Mesenchymal stem cell (in vitro differentiated cells and primary cell): Measurements from ENCODE around the gene SDHAF3.
A peak's percentile ranks its signal among the peaks of the same experiment; 100 is the strongest.

Experiments used
- DNase-seq: peaks from one replicate; pipeline ENCODE4 v3.0.0-alpha.2; 2013
- H2AFZ ChIP-seq: one replicate; pipeline ENCODE4 v1.6.1; 2013; ENCODE audit warnings: low read depth, mild to moderate bottlenecking, control low read depth, inconsistent platforms, low read length, moderate library complexity
- H2AK5ac ChIP-seq: 2 replicates; pipeline ENCODE4 v1.6.1; 2013; ENCODE audit warnings: low read length, moderate library complexity, mild to moderate bottlenecking, inconsistent platforms; ENCODE audit not compliant: severe bottlenecking
- H2BK120ac ChIP-seq: one replicate; pipeline ENCODE4 v1.6.1; 2013; ENCODE audit warnings: low read depth, mild to moderate bottlenecking, inconsistent platforms, low read length, moderate library complexity
- H2BK12ac ChIP-seq, 2 experiments: one replicate each; pipeline ENCODE4 v1.6.1; 2013; ENCODE audit warnings: inconsistent platforms in 2 of 2, low read length in 2 of 2, mild to moderate bottlenecking in 2 of 2, moderate library complexity in 2 of 2, control low read depth in 1 of 2
- H2BK15ac ChIP-seq: one replicate; pipeline ENCODE4 v1.6.1; 2013; ENCODE audit warnings: mild to moderate bottlenecking, low read depth, inconsistent platforms; ENCODE audit not compliant: poor library complexity, severe bottlenecking
- H2BK5ac ChIP-seq: 2 replicates; pipeline ENCODE4 v1.6.1; 2013; ENCODE audit warnings: low read depth, mild to moderate bottlenecking, low read length, control low read depth, inconsistent platforms; ENCODE audit not compliant: poor library complexity, severe bottlenecking
- H3K14ac ChIP-seq, 2 experiments: one replicate each; pipeline ENCODE4 v1.6.1; 2013; ENCODE audit warnings: inconsistent platforms in 2 of 2, low read length in 2 of 2, control low read depth in 1 of 2, mild to moderate bottlenecking in 1 of 2, moderate library complexity in 1 of 2
- H3K18ac ChIP-seq, 2 experiments: one replicate each; pipeline ENCODE4 v1.6.1; 2013; ENCODE audit warnings: inconsistent platforms in 2 of 2, low read length in 2 of 2, control low read depth in 1 of 2, low read depth in 1 of 2, mild to moderate bottlenecking in 1 of 2
- H3K23ac ChIP-seq, 2 experiments: one replicate each; pipeline ENCODE4 v1.6.1; 2013; ENCODE audit warnings: inconsistent platforms in 2 of 2, low read length in 2 of 2, mild to moderate bottlenecking in 2 of 2, moderate library complexity in 2 of 2, control low read depth in 1 of 2
- H3K27ac ChIP-seq: 2 replicates; pipeline ENCODE4 v1.5.1; 2013; ENCODE audit warnings: mild to moderate bottlenecking, moderate library complexity, low read length, control low read depth, inconsistent platforms; ENCODE audit not compliant: poor library complexity, severe bottlenecking
- H3K27me3 ChIP-seq, 2 experiments: 2 replicates each; pipeline versions ENCODE4 v1.6.1 to v1.7.0; 2013; ENCODE audit warnings: low read length in 2 of 2, mild to moderate bottlenecking in 2 of 2, moderate library complexity in 2 of 2, control low read depth in 1 of 2, inconsistent platforms in 1 of 2; ENCODE audit not compliant: control insufficient read depth in 1 of 2, insufficient read depth in 1 of 2
- H3K36me3 ChIP-seq, 2 experiments: 2 replicates each; pipeline versions ENCODE4 v1.6.1 to v1.7.0; 2013; ENCODE audit warnings: low read length in 2 of 2, control low read depth in 1 of 2, inconsistent platforms in 1 of 2, low read depth in 1 of 2, mild to moderate bottlenecking in 1 of 2; ENCODE audit not compliant: insufficient read depth in 2 of 2, control insufficient read depth in 1 of 2
- H3K4ac ChIP-seq, 2 experiments: one replicate each; pipeline ENCODE4 v1.6.1; 2013; ENCODE audit warnings: inconsistent platforms in 2 of 2, low read length in 2 of 2, mild to moderate bottlenecking in 2 of 2, moderate library complexity in 2 of 2, control low read depth in 1 of 2, low read depth in 1 of 2
- H3K4me1 ChIP-seq: 2 replicates; pipeline ENCODE4 v1.6.1; 2013; ENCODE audit warnings: low read depth, low read length, control low read depth; ENCODE audit not compliant: control insufficient read depth, insufficient read depth
- H3K4me2 ChIP-seq: 2 replicates; pipeline ENCODE4 v1.6.1; 2013; ENCODE audit warnings: low read length, mild to moderate bottlenecking, inconsistent platforms; ENCODE audit not compliant: poor library complexity, severe bottlenecking
- H3K4me3 ChIP-seq, 2 experiments: 2 replicates each; pipeline versions ENCODE4 v1.5.1 to v1.7.0; 2013; ENCODE audit warnings: low read length in 2 of 2, mild to moderate bottlenecking in 2 of 2, control low read depth in 1 of 2, low read depth in 1 of 2; ENCODE audit not compliant: insufficient read depth in 1 of 2
- H3K79me1 ChIP-seq: replicated peaks from 2 replicates; pipeline ENCODE4 v1.6.1; 2013; ENCODE audit warnings: mild to moderate bottlenecking, control low read depth, low read length, inconsistent platforms; ENCODE audit not compliant: poor library complexity, severe bottlenecking
- H3K9ac ChIP-seq: 2 replicates; pipeline ENCODE4 v1.7.0; 2013; ENCODE audit warnings: mild to moderate bottlenecking, low read length, moderate library complexity
- H3K9me3 ChIP-seq: 2 replicates; pipeline ENCODE4 v1.7.0; 2013; ENCODE audit warnings: mild to moderate bottlenecking, low read length; ENCODE audit not compliant: control insufficient read depth
- H4K8ac ChIP-seq: one replicate; pipeline ENCODE4 v1.6.1; 2013; ENCODE audit warnings: inconsistent platforms, mild to moderate bottlenecking, low read length, moderate library complexity
- H4K91ac ChIP-seq: one replicate; pipeline ENCODE4 v1.6.1; 2013; ENCODE audit warnings: mild to moderate bottlenecking, low read length, inconsistent platforms
- WGBS: methylation state at CpG from one replicate; pipeline ENCODE4 v1.1.7; 2013; ENCODE audit warnings: mixed read lengths; 5-methylcytosine and 5-hydroxymethylcytosine counted together

The SDHAF3 gene

DNA sequence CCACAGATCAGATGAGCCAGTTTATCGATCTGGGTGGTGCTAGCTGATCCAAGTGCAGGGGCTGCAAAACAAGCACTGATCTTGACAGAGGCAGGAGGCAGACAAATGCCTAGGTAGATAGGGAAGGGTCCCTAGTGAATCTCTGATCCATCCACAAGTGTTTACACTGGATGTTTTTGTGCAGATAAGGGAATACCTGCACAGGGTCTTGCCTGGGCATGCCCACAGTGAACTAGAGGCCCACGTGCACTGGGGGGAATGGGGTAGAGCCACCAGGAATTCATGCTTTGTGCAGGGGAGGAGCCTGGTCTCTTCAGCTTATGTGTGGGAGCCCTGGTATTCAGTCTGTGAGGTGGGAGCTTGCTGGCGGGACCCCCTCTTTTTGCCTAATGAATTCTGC lies 50.3 kb downstream of the SDHAF3 start:
- no peak overlapping the region for H3K4ac ChIP-seq
- no peak overlapping the region for H2BK5ac ChIP-seq
- no peak overlapping the region for H3K27ac ChIP-seq
- no peak overlapping the region for H3K18ac ChIP-seq
- H3K9me3 ChIP-seq, result no peaks in the 10 kb centered on the region
- peaks cover 11% of the 10 kb centered on the region for H3K79me1 ChIP-seq
- no peak overlapping the region for H2AK5ac ChIP-seq
- no peak overlapping the region for H2BK12ac ChIP-seq
- H3K4me3 ChIP-seq, result no peak overlapping the region
- no peaks in the 10 kb centered on the region for H3K4me1 ChIP-seq
- H3K27me3 ChIP-seq, result no peaks in the 10 kb centered on the region
- H2BK15ac ChIP-seq, result no peak overlapping the region
- H3K9ac ChIP-seq, result no peak overlapping the region
- H3K36me3 ChIP-seq, result no peaks in the 10 kb centered on the region
- H3K4me2 ChIP-seq, result no peak overlapping the region
- H3K23ac ChIP-seq, result no peak overlapping the region
- no peak overlapping the region for H4K8ac ChIP-seq
- H4K91ac ChIP-seq, result no peak overlapping the region
- H2BK120ac ChIP-seq, result no peak overlapping the region
- WGBS, result 66% methylated on average over 2 of the region's 3 CpGs
- H2AFZ ChIP-seq, result no peak overlapping the region
- H3K14ac ChIP-seq, result no peak overlapping the region
- DNase-seq, result no peak

DNA sequence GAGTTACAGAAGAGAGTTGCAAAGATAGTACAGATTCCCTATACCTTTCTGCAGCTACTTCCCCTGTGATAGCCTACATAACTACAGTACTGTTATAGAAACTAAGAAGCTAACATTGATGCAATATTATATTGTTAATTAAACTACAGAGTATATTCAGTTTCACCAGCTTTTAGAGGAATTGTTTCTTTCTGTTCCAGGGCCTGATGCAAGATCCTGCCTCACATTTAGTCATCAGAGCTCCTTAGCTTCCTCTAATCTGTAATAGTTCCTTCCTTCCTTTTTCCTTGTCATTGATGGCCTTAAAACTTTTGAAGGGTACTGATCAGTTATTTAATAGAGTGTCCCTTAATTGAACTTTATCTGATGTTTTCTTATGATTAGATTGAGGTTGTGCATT lies 56.8 kb downstream of the SDHAF3 start:
- Histone ChIP-seq H2BK15ac (no peak overlapping the region), H3K79me1 (no peaks in the 10 kb centered on the region), H3K27me3 (no peaks in the 10 kb centered on the region), H2AK5ac (no peak overlapping the region), H3K23ac (no peak overlapping the region), H3K36me3 (no peaks in the 10 kb centered on the region), H2BK5ac (no peak overlapping the region), H4K8ac (no peak overlapping the region), H3K4me1 (no peaks in the 10 kb centered on the region), H3K9ac (peak overlapping the region; percentile 18), H2AFZ (no peak overlapping the region), H3K4me3 (no peak overlapping the region), H3K4me2 (no peak overlapping the region), H2BK120ac (no peak overlapping the region), H3K4ac (no peak overlapping the region), H3K27ac (no peak overlapping the region), H3K18ac (no peak overlapping the region), H3K9me3 (no peaks in the 10 kb centered on the region), H3K14ac (no peak overlapping the region), H4K91ac (no peak overlapping the region), H2BK12ac (no peak overlapping the region)
- DNase-seq, result no peak

DNA sequence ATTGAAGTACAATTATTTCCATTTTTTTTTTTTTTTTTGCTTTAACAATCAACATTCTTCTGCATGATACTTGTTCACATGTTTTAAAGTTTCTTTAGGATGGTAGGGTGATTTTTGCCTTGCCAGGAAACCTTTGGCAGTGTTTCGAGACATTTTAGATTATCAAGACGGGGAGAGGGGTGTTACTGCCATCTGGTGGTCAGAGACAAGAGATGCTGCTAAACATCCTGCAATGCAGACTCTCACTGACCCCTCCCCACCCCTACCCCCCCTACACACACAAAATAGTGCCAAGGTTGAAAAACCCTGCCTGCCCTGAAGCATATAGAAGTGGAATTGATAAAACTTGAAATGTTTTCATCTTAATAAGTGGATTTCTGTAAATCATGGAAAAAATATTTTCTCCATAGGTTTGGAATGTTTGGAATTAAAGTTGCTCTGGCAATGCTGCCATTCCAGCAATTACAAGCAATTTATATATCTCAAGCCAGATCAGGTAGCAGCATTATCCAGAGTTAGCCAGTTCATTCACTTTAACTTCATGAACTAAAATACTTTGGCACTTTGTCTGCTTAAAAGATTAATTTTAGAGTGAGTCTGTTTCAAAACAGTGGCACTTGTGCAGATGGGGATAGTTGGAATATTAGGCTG lies 62.1 kb downstream of the SDHAF3 start:
- no peaks in the 10 kb centered on the region for H3K4me1 ChIP-seq
- no peak overlapping the region for H3K23ac ChIP-seq
- H3K14ac ChIP-seq, result no peak overlapping the region
- H2AFZ ChIP-seq, result no peak overlapping the region
- H2BK120ac ChIP-seq, result no peak overlapping the region
- no peak overlapping the region for H2BK15ac ChIP-seq
- no peak overlapping the region for H3K18ac ChIP-seq
- no peaks in the 10 kb centered on the region for H3K27me3 ChIP-seq
- H3K4ac ChIP-seq, result no peak overlapping the region
- peak overlapping the region; percentile 14 for H3K9ac ChIP-seq
- H3K79me1 ChIP-seq, result no peaks in the 10 kb centered on the region
- no peak overlapping the region for H3K27ac ChIP-seq
- no peaks in the 10 kb centered on the region for H3K9me3 ChIP-seq
- DNase-seq, result peak; percentile 72
- no peak overlapping the region for H4K91ac ChIP-seq
- H2BK12ac ChIP-seq, result no peak overlapping the region
- no peak overlapping the region for H2BK5ac ChIP-seq
- H3K36me3 ChIP-seq, result peaks cover 0 to 6% of the 10 kb centered on the region in 2 experiments
- no peak overlapping the region for H4K8ac ChIP-seq
- WGBS, result no CpG with 5 or more reads among the region's 2 CpGs
- H2AK5ac ChIP-seq, result no peak overlapping the region
- no peak overlapping the region for H3K4me3 ChIP-seq
- no peak overlapping the region for H3K4me2 ChIP-seq

DNA sequence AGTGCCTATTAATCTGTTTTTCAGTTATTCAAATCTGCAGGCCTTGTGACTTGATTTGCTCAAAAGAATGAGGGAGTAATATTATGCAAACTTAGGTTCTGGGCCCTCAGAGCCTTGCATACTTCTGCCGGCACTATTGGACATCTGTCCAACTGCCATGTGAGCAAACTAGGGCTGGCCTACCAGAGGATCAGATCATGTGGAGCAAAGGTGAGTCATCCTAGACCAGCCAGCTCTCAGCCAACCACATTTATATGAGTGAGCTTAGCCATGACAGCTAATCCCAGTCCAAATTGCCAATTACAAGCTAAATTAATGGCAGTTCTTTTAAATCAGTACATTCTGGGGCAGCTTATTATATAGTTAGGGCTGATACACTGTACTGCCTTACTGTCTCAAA lies 69.6 kb downstream of the SDHAF3 start:
- Histone ChIP-seq H2BK5ac (no peak overlapping the region), H3K27me3 (no peaks in the 10 kb centered on the region), H2AFZ (no peak overlapping the region), H3K4me2 (no peak overlapping the region), H3K4ac (no peak overlapping the region), H2BK12ac (no peak overlapping the region), H3K36me3 (peaks cover 0 to 6% of the 10 kb centered on the region in 2 experiments), H4K91ac (no peak overlapping the region), H3K27ac (no peak overlapping the region), H3K14ac (no peak overlapping the region), H3K23ac (no peak overlapping the region), H3K18ac (no peak overlapping the region), H2BK120ac (no peak overlapping the region), H3K4me3 (no peak overlapping the region), H3K9me3 (no peaks in the 10 kb centered on the region), H2AK5ac (no peak overlapping the region), H3K4me1 (no peaks in the 10 kb centered on the region), H2BK15ac (no peak overlapping the region), H4K8ac (no peak overlapping the region), H3K79me1 (no peaks in the 10 kb centered on the region), H3K9ac (no peak overlapping the region)
- DNase-seq, result peak; percentile 38
- 88% methylated on average over 1 of the region's 1 CpG for WGBS
